ENCODE data around the gene NTF4. TPM values are rescaled to one million over a fixed set of nuclear protein-coding genes. Genes with fewer than 3 reads are reported as not detected.

NTF4 gene
- total and polyA plus RNA-seq, 2 of the 4 experiments (the other 2 are of a cell fraction) = 0.09 to 0.18 TPM

GRCh38 chr19:49109051-49109450 is 44.4 kb upstream of the NTF4 start:
- POLR2A ChIA-PET (ENCODE audit: unreplicated experiment) = no interaction called here
- dilution Hi-C loops (cut with HindIII; ENCODE audit: low sequenced_read_pairs, unreplicated experiment) = no loop called here

More at GRCh38 chr19:49109051-49109450, 44.4 kb upstream of the NTF4 start:
- in situ Hi-C loops (cut with MboI; ENCODE audit: low sequenced_read_pairs) = no loop called here
- H3K27me3 ChIP-seq (ENCODE audit: control insufficient read depth, insufficient read depth, low read length) = no peaks in the 10 kb centered on the region
- no peak overlapping the region for H3K18ac ChIP-seq (ENCODE audit: low read depth, low read length)
- no peak overlapping the region for H2AFZ ChIP-seq (replicated peaks; ENCODE audit: low read length, poor library complexity)
- H3K4me2 ChIP-seq (ENCODE audit: low read depth, low read length) = no peak overlapping the region
- H3K9ac ChIP-seq (ENCODE audit: low read depth, low read length) = no peak overlapping the region
- peaks cover 4% of the 10 kb centered on the region for H3K4me1 ChIP-seq (ENCODE audit: control insufficient read depth, insufficient read depth, low read length)
- no peak overlapping the region for H3K27ac ChIP-seq (ENCODE audit: insufficient read depth, low read length)
- no peak overlapping the region for H4K8ac ChIP-seq (ENCODE audit: low read depth in 2 of 2, low read length in 2 of 2)
- no peak overlapping the region for H2BK120ac ChIP-seq (ENCODE audit: low read depth, low read length)
- TF ChIP-seq BHLHE40 (IDR thresholded peaks at IDR 0.05; ENCODE audit: low read depth, low read length) (no peak), RAD21 (IDR thresholded peaks at IDR 0.05; ENCODE audit: low read length) (no peak), RCOR1 (IDR thresholded peaks at IDR 0.05; ENCODE audit: insufficient replicate concordance, low read length) (no peak)
- peaks cover 15% of the 10 kb centered on the region for H3K9me1 ChIP-seq (ENCODE audit: insufficient read depth, low read length)
- no peak overlapping the region for H3K4me3 ChIP-seq (ENCODE audit: insufficient read depth, low read depth, low read length)
- H3K14ac ChIP-seq (replicated peaks; ENCODE audit: low read depth, low read length) = no peak overlapping the region
- H3K4ac ChIP-seq (ENCODE audit: low read depth, low read length) = no peak overlapping the region
- WGBS, 2 experiments (ENCODE audit: extremely low coverage in 2 of 2, insufficient read length in 1 of 2) = 83% methylated on average over 4 of the region's 5 CpGs; no CpG with 5 or more reads in 1 of the 2 experiments
- H2AK9ac ChIP-seq (replicated peaks; ENCODE audit: low read depth, low read length, poor library complexity) = no peak overlapping the region
- peaks cover 53% of the 10 kb centered on the region for H3K36me3 ChIP-seq (ENCODE audit: control insufficient read depth, insufficient read depth, low read length)
- no TSS peak for BruUV-seq (replicated peaks)
- H2AK5ac ChIP-seq (ENCODE audit: low read depth, low read length) = no peak overlapping the region
- peaks cover 37% of the 10 kb centered on the region for H4K20me1 ChIP-seq (ENCODE audit: insufficient read depth, low read length)
- no peak overlapping the region for H2BK15ac ChIP-seq (ENCODE audit: low read depth, low read length)
- H3K56ac ChIP-seq (ENCODE audit: extremely low read depth, insufficient read depth, low read length) = no peak overlapping the region
- no peak for ATAC-seq (ENCODE audit: low read depth)
- no peak overlapping the region for H3K23ac ChIP-seq (ENCODE audit: low read depth, low read length)
- H2BK20ac ChIP-seq (ENCODE audit: low read depth, low read length) = no peak overlapping the region
- no peak overlapping the region for H4K91ac ChIP-seq (ENCODE audit: insufficient read depth, low read depth, low read length)
- H2BK5ac ChIP-seq (ENCODE audit: low read depth, low read length, poor library complexity, severe bottlenecking) = no peak overlapping the region
- H4K5ac ChIP-seq (ENCODE audit: low read depth, low read length) = no peak overlapping the region
- CTCF ChIA-PET = interaction anchor here (1.1 to 1.5 kb wide), 2 partner anchors 11 to 90 kb away, joined by 3 to 4 read pairs; no protein-coding TSS in a partner anchor
- DNase-seq = no peak
- H3K9me3 ChIP-seq (ENCODE audit: control insufficient read depth, insufficient read depth, low read length) = no peaks in the 10 kb centered on the region
- intact Hi-C loops (cut with micrococcal nuclease) = no loop called here
- peaks cover 8 to 48% of the 10 kb centered on the region in 2 experiments; a peak in 3 of 4 replicates for H3K79me1 ChIP-seq (ENCODE audit: low read depth in 1 of 2, low read length in 2 of 2)
